ENCODE data around the gene JADE2. TPM values are rescaled to one million over a fixed set of nuclear protein-coding genes. Genes with fewer than 3 reads are reported as not detected.

JADE2 gene
- total and polyA plus RNA-seq, 2 experiments from 2014 or later, result 16.2 to 40.8 TPM

- Histone ChIP-seq H3K4me2 (no peak overlapping the region), H3F3A (replicated peaks; ENCODE audit: low read depth) (no peaks in the 10 kb centered on the region), H3K36me3 (ENCODE audit: insufficient read depth) (peaks cover 20% of the 10 kb centered on the region), H4K20me1 (replicated peaks; ENCODE audit: insufficient read depth) (peaks cover 2% of the 10 kb centered on the region; the same call in 1 of the 2 replicates), H2AFZ (no peak overlapping the region), H3K27ac (ENCODE audit: low read depth) (no peak overlapping the region), H3K4me3 (no peak overlapping the region), H3K27me3 (ENCODE audit: insufficient read depth) (no peaks in the 10 kb centered on the region), H3K4me1 (ENCODE audit: insufficient read depth) (no peaks in the 10 kb centered on the region), H3K79me2 (replicated peaks; ENCODE audit: insufficient read depth) (no peaks in the 10 kb centered on the region), H3K9me2 (ENCODE audit: insufficient read depth) (no peaks in the 10 kb centered on the region)
- H3K36me3 Mint-ChIP-seq (ENCODE audit: low read depth), result peaks cover 71% of the 10 kb centered on the region
- TF ChIP-seq POLR2AphosphoS5 (IDR thresholded peaks at IDR 0.05; ENCODE audit: low read depth), result no peak
- TF ChIP-seq, protein P1, sequence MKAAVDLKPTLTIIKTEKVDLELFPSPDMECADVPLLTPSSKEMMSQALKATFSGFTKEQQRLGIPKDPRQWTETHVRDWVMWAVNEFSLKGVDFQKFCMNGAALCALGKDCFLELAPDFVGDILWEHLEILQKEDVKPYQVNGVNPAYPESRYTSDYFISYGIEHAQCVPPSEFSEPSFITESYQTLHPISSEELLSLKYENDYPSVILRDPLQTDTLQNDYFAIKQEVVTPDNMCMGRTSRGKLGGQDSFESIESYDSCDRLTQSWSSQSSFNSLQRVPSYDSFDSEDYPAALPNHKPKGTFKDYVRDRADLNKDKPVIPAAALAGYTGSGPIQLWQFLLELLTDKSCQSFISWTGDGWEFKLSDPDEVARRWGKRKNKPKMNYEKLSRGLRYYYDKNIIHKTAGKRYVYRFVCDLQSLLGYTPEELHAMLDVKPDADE (IDR thresholded peaks at IDR 0.05), result no peak
- no peak for TF ChIP-seq ZNF462 (CRISPR knock-in tag; IDR thresholded peaks at IDR 0.05)
- no peak for TF ChIP-seq EZH2phosphoT487 (IDR thresholded peaks at IDR 0.05; ENCODE audit: unreplicated experiment)
- no peak for TF ChIP-seq CREB1 (CRISPR knock-in tag; IDR thresholded peaks at IDR 0.05; ENCODE audit: low read depth)
- no peak for TF ChIP-seq ZNF331 (CRISPR knock-in tag; IDR thresholded peaks at IDR 0.05; ENCODE audit: low read depth)
- TF ChIP-seq EZH2 (IDR thresholded peaks at IDR 0.05; ENCODE audit: low read depth, unreplicated experiment), result no peak
- no peak for TF ChIP-seq JUNB (IDR thresholded peaks at IDR 0.05; ENCODE audit: unreplicated experiment)
- no peak for TF ChIP-seq REST (IDR thresholded peaks at IDR 0.05; ENCODE audit: unreplicated experiment)
- TF ChIP-seq ZNF114 (CRISPR knock-in tag; IDR thresholded peaks at IDR 0.05), result no peak
- no peak for TF ChIP-seq STAT1 (IDR thresholded peaks at IDR 0.05; ENCODE audit: unreplicated experiment)
- DNase-seq (ENCODE audit: low spot score), result no peak
- H3K4me3 Mint-ChIP-seq, result no peak overlapping the region; the same call in 2 of the 3 replicates
- peaks cover 9% of the 10 kb centered on the region for H3K27me3 Mint-ChIP-seq (ENCODE audit: insufficient read depth, low read depth, poor library complexity)
- peaks cover 8% of the 10 kb centered on the region for H3K4me1 Mint-ChIP-seq
- peak overlapping the region; percentile 44; the same call in 1 of the 2 replicates for H3K27ac Mint-ChIP-seq
- no peaks in the 10 kb centered on the region; the same call in 2 of the 3 replicates for H3K9me3 Mint-ChIP-seq
- ATAC-seq, result no peak
Observed at GRCh38 chr5:134565791-134566740, 40.6 kb downstream of the JADE2 start.

Measured in GM23338 (cell line).